GM06990 (cell line): ENCODE measurements around the gene NPHP3.

ENCODE experiments used
- DNase-seq: peaks from one replicate; pipeline ENCODE4 v3.0.0-alpha.2; 2011; ENCODE audit not compliant: insufficient read length; ENCODE audit errors: extremely low read depth
- H3K27me3 ChIP-seq: replicated peaks from 2 replicates; pipeline ENCODE4 v1.6.0; 2011; ENCODE audit warnings: low read length; ENCODE audit not compliant: control insufficient read depth, insufficient read depth
- H3K36me3 ChIP-seq: 2 replicates; pipeline ENCODE4 v1.5.1; 2011; ENCODE audit warnings: low read length; ENCODE audit not compliant: control insufficient read depth, insufficient read depth
- H3K4me3 ChIP-seq: replicated peaks from 2 replicates; pipeline ENCODE4 v1.5.1; 2011; ENCODE audit warnings: low read depth, mild to moderate bottlenecking, control low read depth, low read length
- CTCF ChIP-seq: IDR thresholded peaks from 2 replicates; pipeline ENCODE4 v1.5.1; 2011; ENCODE audit warnings: low read length, control low read depth, mild to moderate bottlenecking, inconsistent platforms; ENCODE audit not compliant: insufficient read depth, poor library complexity, severe bottlenecking

Gene NPHP3

GRCh38 chr3:132738314-132738713, 16.1 kb upstream of the NPHP3 start:
- no peak for TF ChIP-seq CTCF
- Histone ChIP-seq H3K4me3 (no peak overlapping the region), H3K27me3 (no peaks in the 10 kb centered on the region), H3K36me3 (no peaks in the 10 kb centered on the region)
- no peak for DNase-seq

DNA sequence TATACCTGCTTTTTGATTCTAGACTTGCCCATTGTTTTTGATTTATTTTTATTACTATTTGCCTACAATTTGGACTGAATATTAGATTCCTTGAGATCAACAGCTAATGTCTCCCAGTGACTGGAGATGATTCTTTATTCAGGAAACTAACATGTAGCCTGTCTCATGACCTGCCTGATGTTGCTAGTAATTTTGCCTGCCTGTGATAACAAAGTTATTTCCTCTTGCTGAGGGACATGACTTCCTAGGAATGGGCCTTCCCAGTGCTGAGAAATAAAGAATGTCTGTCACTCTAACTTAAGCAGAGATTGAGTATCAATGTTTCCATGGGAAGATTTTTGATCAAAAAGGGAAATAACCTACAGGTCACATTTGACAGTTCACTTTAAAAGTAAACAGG, 13.4 kb upstream of the NPHP3 start:
- H3K4me3 ChIP-seq: no peak overlapping the region
- TF ChIP-seq CTCF: no peak
- DNase-seq: no peak
- no peaks in the 10 kb centered on the region for H3K27me3 ChIP-seq
- no peaks in the 10 kb centered on the region for H3K36me3 ChIP-seq

DNA sequence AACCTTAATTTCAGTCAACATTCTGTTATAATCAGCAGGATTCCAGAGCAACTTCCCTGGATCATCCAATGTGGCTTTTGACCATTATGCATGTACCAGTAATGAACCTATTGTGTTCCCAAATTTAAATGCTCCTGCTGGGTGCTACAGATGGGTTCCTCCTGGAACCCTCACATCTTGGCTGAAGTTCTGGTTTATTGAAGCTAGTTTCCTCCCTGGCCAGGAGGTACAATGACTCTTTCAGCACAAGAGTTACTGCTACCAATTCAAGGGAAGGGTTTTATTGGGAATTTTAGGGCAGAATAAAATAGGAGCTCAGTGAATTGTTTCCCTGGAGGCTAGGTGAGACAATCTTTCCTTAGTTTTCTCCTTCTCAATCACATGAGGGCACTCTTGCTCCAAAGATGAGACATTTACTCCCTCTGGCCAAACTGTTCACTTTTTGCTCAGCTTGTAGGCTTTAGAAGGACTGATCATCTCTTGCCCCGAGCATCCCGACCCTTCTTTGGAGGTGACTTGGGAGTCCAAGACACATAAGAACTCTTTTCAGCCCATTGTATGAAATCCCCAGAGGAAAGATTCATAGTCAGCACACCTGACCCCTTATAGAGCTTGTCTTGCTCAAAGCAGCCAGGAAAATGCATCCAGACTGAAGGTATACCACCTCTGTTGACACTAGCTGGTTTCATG, 8.8 kb upstream of the NPHP3 start:
- Histone ChIP-seq H3K36me3 (no peaks in the 10 kb centered on the region), H3K27me3 (no peaks in the 10 kb centered on the region; the same call in 1 of the 2 replicates), H3K4me3 (no peak overlapping the region)
- DNase-seq: peak; percentile 3
- peak; percentile 41 for TF ChIP-seq CTCF

GRCh38 chr3:132726341-132726823, 4.2 kb upstream of the NPHP3 start:
- peak; percentile 58 for TF ChIP-seq CTCF
- no peaks in the 10 kb centered on the region; the same call in 1 of the 2 replicates for H3K27me3 ChIP-seq
- H3K36me3 ChIP-seq: no peaks in the 10 kb centered on the region
- no peak overlapping the region for H3K4me3 ChIP-seq
- DNase-seq: peak; percentile 2

GRCh38 chr3:132723024-132723950, 1.1 kb upstream of the NPHP3 start:
- Histone ChIP-seq H3K36me3 (no peaks in the 10 kb centered on the region), H3K27me3 (no peaks in the 10 kb centered on the region), H3K4me3 (peak overlapping the region; percentile 62)
- DNase-seq: no peak
- TF ChIP-seq CTCF: no peak
